GM03348 (cell line): ENCODE results near the gene NRK.
"Not testable (repeated sequence)": the region's sequence is repeated elsewhere in the genome, so short reads cannot be mapped to it uniquely, and the experiment has no call there.

Experiments used
- DNase-seq: peaks from one replicate; pipeline ENCODE4 v3.0.0; 2012; ENCODE audit warnings: low spot score

Gene NRK, protein sequence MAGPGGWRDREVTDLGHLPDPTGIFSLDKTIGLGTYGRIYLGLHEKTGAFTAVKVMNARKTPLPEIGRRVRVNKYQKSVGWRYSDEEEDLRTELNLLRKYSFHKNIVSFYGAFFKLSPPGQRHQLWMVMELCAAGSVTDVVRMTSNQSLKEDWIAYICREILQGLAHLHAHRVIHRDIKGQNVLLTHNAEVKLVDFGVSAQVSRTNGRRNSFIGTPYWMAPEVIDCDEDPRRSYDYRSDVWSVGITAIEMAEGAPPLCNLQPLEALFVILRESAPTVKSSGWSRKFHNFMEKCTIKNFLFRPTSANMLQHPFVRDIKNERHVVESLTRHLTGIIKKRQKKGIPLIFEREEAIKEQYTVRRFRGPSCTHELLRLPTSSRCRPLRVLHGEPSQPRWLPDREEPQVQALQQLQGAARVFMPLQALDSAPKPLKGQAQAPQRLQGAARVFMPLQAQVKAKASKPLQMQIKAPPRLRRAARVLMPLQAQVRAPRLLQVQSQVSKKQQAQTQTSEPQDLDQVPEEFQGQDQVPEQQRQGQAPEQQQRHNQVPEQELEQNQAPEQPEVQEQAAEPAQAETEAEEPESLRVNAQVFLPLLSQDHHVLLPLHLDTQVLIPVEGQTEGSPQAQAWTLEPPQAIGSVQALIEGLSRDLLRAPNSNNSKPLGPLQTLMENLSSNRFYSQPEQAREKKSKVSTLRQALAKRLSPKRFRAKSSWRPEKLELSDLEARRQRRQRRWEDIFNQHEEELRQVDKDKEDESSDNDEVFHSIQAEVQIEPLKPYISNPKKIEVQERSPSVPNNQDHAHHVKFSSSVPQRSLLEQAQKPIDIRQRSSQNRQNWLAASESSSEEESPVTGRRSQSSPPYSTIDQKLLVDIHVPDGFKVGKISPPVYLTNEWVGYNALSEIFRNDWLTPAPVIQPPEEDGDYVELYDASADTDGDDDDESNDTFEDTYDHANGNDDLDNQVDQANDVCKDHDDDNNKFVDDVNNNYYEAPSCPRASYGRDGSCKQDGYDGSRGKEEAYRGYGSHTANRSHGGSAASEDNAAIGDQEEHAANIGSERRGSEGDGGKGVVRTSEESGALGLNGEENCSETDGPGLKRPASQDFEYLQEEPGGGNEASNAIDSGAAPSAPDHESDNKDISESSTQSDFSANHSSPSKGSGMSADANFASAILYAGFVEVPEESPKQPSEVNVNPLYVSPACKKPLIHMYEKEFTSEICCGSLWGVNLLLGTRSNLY (N-terminal part only)

DNA sequence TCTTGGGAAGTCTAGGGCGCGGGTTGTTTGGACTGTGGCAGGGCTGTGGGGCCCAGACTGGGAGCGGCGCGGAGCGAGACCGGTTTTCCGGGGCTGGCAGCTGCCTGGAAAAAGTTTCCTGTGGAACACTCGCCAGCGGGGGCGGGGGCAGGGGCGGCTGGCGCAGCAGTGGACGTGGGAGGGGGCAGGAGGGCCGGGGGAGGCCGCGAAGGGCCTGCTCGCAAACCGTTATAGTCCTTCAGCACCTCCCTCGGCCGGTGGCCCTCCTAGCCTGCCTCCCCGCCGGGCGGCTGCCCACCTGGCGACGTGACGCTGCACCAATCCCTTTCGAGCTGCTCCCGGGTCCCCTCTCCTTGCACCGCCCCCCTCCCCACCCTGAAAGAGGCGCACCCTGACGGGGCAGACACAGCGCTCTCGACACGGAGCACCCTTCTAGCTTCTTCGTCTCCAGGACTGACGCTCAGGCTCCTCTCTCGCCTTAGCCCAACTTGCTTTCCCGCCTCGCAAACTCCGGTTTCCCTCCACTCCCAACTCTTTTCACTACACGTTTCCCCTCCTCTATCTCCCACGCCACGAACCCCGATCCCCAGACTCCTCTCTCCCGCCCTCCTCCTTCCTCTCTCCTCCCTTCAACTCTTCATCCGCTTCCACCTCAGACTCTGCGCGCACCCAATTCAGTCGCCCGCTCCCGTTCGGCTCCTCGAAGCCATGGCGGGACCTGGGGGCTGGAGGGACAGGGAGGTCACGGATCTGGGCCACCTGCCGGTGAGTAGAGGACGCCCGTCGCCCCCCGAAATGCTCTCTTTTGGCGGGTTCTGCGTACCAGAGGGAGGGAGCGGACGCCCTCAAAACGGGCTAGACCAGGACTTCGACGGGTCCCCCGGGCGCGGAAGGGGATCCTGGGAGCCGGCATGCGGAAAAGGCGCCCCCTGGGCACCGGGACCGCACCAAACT lies at the start of gene NRK:
NRK (plus strand) TSS at position 402 of the 954 bp plus-strand sequence; CDS start at position 709, 307 bp downstream.
- no peak for DNase-seq

DNA sequence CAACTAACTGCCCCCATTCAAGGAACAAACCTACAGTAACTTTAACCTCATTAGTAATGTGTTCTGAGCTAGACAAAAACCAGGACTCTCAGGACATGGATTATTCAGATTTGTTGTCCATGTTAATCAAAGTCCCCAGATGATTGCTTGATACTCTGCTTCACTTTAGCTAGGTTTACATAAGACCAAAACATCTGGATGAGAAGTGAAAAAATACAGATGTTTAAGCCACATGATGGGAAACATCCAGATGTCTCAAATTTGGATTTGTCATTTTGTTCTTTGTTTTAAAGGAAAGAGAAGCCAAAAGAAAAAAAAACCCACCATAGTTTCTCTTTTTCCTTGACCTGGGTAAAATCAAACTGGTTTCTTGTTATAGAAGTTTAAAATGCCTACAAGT lies 48.5 kb upstream of the NRK start:
- no peak for DNase-seq

DNA sequence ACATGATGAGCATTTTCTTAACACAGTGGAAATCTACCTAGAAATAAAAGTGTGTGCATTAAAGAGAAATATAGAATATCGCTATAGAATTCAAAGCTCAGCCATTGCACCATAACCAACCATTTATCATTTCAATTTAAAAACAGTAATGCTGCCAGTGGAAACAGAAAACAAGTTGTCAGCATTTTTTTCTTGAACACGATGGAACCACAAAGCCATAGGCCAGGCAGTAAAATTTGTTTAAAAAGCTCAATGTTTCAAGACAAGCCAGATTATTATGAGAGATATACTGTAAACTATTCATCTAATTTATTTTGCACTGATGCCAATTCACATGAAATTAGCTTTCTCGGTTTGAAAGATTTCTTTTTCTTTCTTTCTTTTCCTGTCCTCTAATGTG lies 46.7 kb upstream of the NRK start:
- no peak for DNase-seq

DNA sequence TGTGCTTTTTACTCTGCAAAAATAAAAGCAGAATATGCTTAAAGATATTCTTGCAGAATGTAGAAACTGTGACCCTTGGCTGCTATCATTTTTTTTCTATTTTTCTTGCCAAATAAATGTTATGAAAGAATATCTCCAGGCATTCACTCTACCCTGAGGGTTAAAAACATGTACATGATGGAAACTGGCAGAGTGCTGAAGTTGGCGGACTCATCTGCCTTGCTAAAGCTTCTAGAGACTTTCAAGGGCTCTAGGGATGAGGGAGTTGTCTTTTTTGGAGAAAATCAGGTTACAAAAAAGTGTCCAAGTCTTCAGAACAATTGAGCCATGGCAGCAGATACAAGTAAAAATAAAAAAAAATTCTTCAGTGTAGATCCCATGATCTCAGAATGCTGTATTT lies 40.5 kb upstream of the NRK start:
- DNase-seq: no peak

DNA sequence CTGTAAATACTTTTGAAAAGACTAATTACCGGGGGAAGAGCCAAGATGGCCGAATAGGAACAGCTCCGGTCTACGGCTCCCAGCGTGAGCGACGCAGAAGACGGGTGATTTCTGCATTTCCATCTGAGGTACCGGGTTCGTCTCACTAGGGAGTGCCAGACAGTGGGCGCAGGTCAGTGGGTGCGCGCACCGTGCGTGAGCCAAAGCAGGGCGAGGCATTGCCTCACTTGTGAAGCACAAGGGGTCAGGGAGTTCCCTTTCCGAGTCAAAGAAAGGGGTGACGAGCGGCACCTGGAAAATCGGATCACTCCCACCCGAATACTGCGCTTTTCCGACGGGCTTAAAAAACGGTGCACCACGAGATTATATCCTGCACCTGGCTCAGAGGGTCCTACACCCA lies 25.5 kb upstream of the NRK start:
- not testable (repeated sequence) for DNase-seq

DNA sequence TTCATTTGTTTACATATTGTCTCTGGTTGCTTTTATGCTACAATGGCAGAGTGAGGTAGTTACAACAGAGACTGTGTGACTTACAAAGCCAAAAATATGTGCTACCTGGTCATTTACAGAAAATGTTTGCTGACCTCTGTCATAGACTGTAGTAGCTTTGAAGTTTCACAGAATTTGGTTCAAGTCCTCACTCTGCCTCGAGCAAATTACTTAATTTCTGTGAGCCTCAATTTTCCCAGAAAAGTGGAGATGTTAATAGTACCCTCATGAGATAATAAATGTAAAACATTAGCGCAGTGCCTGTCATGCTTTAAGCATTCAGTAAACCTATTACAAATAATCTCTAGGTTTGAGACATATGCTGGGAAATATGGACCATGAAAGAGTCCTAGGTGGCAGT lies 18.4 kb upstream of the NRK start:
- no peak for DNase-seq

DNA sequence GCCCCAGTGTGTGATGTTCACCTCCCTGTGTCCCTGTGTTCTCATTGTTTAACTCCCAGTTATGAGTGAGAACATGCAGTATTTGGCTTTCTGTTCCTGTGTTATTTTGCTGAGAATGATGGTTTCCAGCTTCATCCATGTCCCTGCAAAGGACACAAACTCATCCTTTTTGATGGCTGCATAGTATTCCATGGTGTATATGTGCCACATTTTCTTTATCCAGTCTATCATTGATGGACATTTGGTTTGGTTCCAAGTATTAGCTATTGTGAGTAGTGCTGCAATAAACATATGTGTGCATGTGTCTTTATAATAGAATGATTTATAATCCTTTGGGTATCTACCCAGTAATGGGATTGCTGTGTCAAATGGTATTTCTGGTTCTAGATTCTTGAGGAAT lies 16.7 kb upstream of the NRK start:
- DNase-seq: not testable (repeated sequence)

DNA sequence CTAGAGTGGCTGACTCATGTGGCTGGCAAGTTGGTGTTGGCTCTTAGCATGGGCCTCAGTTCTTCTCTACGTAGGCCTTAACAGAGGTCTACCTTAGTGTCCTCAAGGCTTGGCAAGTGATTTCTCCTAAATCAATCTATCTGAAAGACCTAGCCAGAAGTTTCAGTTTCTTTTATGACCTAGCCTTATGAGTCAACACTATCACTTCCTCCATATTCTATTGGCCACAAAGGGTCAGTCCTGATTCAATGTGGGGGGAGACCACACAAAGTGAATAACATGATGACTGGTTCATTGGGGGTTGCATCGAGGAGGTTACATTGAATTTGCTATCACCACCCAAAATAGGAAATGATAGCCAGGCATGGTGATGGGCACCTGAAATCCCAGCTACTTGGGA lies 5.8 kb upstream of the NRK start:
- DNase-seq: no peak

DNA sequence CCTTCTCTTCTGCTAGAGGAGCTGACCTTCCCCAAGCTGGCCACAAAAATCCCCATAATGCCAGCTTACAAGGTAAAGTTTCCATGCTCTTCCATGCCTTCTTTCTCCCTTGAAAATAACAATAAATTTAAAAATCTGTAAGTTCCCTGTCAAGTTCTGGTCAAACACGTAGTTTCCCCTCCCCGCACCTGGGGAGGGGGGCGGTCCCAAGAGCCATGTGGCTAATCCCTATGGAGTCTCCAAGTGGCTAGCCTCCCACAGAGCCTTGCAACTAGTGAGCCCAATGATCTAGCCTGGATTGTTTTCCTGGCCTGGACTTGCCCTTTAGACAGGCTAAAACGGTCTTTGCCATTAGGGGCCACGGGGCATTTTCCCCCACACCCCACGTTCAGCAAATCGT lies 2.1 kb upstream of the NRK start:
- no peak for DNase-seq

DNA sequence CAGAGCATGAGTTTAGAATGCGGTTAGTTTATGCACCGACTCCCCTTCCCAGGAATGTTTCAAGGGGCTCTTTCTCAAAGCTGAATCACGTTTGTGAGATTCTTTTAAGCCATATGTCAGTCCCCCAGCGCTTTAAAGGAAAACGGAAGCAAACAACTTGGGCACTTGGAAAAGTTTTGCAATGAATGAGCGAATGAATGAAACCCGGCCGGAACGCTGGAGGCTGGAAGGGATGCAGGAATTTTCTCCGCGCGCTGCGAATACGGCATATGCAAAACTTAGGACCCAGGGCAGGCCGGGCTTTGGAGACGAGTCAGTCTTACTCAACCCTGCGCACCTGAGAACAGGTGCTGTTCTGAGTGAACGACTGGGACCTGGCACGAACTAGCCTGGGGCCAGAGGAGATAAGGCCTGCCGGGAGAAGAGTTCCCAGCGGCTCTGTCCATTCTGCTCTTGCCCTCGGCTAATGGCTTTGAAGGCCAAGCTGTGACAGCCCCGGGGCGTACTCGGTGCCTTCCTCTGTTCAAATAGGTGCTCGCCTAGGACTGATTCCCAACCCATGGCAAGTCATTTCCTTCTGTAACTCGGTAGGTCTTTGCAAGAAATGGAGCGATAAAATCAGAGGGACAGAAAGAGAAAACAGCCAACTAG lies 743 bp upstream of the NRK start:
- DNase-seq: no peak

DNA sequence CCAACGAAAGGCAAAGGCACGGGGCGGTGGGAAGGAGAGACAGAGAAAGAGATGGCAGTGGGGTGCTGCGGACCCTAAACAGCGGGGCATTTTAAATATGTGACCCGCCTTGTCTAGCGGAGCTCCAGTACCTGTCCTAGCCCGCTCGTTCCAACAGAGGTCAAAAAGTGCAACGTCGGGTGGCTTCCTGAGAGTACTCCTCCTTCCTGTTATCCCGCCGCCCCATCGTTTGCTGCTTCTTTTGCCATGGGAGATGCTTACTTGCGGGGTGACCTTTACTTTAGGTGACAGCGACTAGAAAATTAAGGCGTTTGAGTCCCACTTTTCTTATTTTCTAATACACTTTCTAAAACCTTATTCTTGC lies 735 bp downstream of the NRK start:
- no peak for DNase-seq

DNA sequence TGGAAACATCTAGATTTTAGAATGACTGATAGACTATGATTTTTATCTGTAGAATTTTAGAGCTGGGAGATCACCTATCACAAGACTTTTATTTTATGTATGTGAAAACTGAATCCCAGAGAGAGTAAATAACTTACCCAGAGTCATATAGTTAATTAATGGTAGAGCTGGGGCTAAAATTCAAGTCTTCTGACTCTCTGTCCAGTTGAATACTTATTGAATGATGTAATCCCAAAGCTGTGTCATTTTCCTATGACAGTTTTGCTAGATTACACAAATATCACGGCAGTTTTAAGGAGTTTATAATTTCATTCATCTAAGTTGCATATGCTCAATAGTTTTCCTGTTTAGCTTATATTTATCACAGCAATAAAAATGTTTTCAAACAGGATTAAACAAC lies 6.7 kb downstream of the NRK start:
- no peak for DNase-seq

DNA sequence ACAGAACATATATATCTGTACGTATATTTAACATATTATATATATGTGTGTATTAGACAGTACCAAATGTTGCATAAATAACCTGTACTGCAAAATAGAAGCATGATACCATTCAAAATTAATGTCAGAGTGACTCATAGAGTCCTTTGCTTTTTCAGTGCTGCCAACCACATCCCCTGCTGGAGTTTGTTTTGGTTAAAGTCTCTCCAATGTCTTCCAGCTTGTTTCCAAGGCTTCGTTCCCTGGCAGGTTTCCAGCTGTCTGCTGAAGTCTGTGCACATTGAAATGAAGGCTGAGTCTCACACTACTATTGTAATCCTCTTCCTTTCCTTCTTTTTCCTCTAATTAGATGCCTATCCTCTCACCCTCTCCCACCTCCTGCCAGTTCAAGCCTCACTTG lies 14.9 kb downstream of the NRK start:
- DNase-seq: no peak

DNA sequence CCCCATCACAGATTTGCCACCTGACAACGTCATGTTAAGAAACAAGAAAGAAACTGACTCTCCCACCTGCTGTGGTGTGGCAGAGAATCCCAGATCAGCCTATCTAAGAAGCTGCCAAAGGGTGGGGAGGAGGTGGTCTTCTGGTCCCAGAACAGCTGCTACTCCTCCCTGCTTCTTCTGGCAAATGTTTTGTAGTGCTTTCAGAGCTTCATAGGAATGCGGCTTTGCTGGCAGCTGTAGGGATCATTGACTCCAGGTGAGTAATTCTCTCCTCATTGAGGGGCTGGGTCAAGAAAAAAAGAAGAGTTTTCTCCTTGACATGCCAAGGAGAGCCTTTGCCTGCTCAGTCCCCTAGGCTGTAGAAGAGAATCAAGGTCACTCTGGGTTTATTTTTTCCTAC lies 23.3 kb downstream of the NRK start:
- DNase-seq: no peak

DNA sequence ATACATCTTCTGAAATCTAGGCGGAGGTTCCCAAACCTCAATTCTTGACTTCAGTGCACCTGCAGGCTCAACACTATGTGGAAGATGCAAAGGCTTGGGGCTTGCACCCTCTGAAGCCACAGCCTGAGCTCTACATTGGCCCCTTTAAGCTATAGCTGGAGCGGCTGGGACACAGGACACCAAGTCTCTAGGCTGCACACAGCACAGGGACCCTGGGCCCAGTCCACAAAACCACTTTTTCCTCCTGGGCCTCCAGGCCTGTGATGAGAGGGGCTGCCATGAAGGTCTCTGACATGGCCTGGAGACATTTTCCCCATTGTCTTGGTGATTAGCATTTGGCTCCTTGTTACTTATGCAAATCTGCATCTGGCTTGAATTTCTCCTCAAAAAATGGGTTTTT lies 27.8 kb downstream of the NRK start:
- DNase-seq: not testable (repeated sequence)

DNA sequence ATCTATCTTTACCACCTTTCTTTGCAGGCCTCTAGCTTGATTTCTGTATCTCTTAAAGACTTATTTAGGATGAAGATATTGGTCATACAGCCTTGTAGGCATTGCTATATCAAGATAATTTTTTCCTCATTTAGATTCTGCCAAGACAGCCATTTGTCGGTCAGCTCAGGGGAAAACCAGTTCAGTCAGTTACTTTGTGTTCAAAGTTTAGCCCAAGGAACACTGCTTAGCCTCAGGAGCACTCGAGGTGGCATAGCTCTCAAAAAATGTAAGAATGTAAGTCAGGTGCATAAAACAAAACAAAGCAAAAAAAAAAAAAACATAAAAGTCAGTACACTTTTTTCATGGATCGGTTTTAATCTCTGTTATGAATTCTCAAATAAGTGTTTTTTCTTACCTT lies 43.4 kb downstream of the NRK start:
- no peak for DNase-seq

DNA sequence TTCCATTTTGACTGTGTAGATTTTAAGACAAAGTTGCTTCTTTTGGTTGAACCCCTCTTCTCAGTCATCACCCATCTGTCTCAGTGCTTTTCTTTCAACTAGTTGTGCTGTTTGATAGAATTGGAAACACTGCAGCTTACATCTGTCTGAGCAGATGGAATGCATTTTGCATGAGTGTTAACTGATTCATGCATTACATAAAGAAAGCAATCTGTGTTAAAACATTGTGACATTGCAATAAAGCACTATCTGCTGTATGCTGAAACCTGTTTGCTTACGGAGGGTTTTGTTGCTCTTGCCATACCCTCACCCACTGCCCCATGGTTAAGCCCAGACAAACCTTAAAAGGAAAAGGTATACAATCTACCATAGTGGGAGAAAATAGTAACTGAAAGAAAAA lies 47.4 kb downstream of the NRK start:
- DNase-seq: no peak

DNA sequence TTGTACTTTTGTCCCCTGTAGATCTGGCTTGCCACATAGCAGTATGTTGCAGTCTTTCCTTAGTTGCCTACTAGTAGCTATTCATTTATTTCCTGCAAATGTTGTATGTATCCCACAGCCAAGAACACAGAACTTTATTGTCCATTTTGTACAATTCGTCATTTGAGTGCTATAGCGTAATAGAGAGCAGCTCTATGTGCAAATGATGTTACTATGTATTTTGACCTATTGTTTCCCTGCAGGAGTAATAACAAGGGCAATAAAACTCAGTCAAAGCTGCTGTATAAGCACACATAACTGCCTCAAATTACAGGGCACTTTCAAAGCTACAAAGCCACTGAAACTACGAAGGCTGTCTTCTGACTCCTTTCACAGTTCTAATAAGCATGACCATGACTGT lies 48.1 kb downstream of the NRK start:
- DNase-seq: no peak

DNA sequence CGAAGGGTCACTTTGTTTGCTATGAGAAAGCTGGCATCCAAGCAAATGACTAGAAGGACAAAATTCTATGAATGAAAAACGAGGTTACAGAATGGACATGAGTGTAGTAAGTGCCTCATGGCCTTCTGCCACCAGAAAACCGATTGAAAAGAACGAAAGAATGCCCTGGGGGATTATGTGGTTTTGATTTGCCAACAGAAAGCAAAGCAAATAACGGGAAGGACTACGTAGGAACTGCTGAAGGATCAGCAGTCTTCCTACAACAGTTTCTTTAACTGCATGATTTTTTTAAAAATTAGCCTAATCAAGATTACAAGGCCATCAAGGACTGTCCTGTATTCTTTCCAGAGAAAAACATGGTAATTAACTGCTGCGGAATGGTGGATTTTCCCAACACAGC lies 50.6 kb downstream of the NRK start:
- no peak for DNase-seq

DNA sequence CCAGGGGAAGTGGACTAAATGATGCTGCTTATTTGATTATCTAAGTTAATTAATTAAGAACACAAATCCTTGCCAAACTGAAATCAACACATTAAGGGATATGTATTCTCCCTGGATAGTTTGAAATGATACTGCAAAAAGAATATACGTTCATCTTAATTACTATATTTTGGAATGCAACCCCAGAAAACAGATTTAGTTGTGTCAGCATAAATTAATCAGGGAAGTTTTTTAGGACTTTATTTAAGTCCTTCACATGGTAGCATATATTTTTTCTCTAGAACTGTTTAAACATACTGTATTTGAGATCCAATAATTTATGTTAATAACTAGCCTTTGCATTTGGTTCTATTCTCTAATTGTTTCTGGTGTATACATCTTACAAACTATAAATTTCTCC lies 52.5 kb downstream of the NRK start:
- no peak for DNase-seq

DNA sequence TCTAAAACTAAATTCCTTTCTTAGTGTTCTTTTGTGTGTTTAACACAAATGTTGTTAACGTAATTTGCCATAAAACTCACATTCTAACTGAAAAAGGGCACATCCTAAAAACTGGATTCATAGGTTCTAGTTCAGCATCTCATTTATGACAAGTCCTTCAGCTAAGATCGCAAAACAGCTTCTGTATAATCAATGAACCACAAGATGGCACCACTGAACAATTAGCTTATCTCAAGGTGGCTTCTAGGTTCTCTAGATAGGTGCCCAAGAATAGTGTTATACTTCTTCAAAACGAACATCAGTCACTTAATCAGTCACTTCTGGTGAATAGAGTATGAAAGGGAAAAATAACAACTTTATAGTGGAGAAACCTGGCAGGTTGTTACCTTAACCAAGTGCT lies 54.3 kb downstream of the NRK start:
- no peak for DNase-seq
